Stimulated activated naive CD8-positive, alpha-beta T cell treated with anti-CD3 and anti-CD28 coated beads, Interleukin-15, amount 100 ng/mL, for 72 hours (primary cell): ENCODE results near the gene SPDYC.
"Not testable (repeated sequence)": the region's sequence is repeated elsewhere in the genome, so short reads cannot be mapped to it uniquely, and the experiment has no call there.

Experiments used
- ATAC-seq: fragments of 150-1000 bp; cut with Tn5 transposase; 2 replicates; pipeline ENCODE4 v1.10.0; 2021; ENCODE audit warnings: mild to moderate bottlenecking, moderate library complexity
- DNase-seq, 2 donors: peaks; one replicate each; pipeline ENCODE4 v3.0.0; 2021 to 2022
- H3K27ac Mint-ChIP-seq, 2 donors: one replicate each; pipeline ENCODE4 v1.8.0; 2022; ENCODE audit warnings: mild to moderate bottlenecking in 2 of 2, mixed read lengths in 2 of 2, moderate library complexity in 2 of 2
- H3K27me3 Mint-ChIP-seq: one replicate; pipeline ENCODE4 v1.8.0; 2022; ENCODE audit warnings: mixed read lengths
- H3K4me1 Mint-ChIP-seq: one replicate; pipeline ENCODE4 v1.8.0; 2022; ENCODE audit warnings: mild to moderate bottlenecking, mixed read lengths
- H3K4me3 Mint-ChIP-seq, 2 donors: one replicate each; pipeline ENCODE4 v1.8.0; 2022; ENCODE audit warnings: mild to moderate bottlenecking in 2 of 2, mixed read lengths in 2 of 2, moderate library complexity in 1 of 2
- H3K9me3 Mint-ChIP-seq, 2 donors: one replicate each; pipeline ENCODE4 v1.8.0; 2022; ENCODE audit warnings: mixed read lengths in 2 of 2

The SPDYC gene

GRCh38 chr11:65131895-65132237, 38.2 kb upstream of the SPDYC start:
- no peaks in the 10 kb centered on the region for H3K27me3 Mint-ChIP-seq
- H3K4me1 Mint-ChIP-seq = peaks cover 51% of the 10 kb centered on the region
- H3K4me3 Mint-ChIP-seq = peak overlapping the region in 1 of 2 donors; percentile 24
- H3K27ac Mint-ChIP-seq = peak overlapping the region in 1 of 2 donors; percentile 45
- no peaks in the 10 kb centered on the region for H3K9me3 Mint-ChIP-seq
- ATAC-seq (no peak), DNase-seq (no peak)

DNA sequence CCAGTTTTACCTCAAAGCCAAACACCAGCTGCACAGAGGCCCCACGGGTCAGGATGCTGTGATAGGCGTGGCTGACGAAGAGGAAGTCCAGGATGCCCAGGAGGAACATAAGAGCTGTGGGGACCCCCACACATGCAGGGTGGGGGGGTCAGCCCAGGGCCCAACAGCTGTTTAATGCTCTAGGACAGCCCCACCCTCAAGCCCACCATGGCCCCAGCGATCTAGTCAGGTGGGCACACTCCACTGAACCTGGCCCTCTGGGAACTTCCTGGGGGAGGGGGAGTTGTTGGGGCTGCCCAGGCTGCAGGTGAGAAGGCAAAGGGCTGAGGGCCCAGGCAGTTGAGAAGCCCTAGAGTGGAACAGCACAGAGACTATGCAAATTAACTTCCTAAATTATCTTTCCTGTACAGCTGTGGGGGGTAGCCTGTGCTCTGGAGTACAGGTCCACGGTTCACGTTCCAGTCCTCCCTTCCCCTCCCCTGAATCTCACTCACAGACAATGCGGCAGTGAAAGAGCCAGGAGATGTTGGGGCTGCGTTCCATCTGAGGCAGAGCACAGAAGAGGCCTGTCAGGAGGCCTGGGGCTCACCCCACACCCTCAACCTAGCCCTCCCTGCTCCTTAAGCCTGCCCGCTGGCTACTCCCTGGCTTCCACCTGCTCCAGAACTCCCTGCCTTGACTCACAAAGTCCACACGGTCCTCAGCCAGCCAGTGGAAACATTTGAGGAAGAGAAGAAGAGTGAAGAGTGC, 37.6 kb upstream of the SPDYC start:
- ATAC-seq = no peak
- peaks cover 53% of the 10 kb centered on the region for H3K4me1 Mint-ChIP-seq
- peak overlapping the region; percentile 45 to 99 for H3K27ac Mint-ChIP-seq
- H3K27me3 Mint-ChIP-seq = no peaks in the 10 kb centered on the region
- no peak for DNase-seq
- no peaks in the 10 kb centered on the region for H3K9me3 Mint-ChIP-seq
- peak overlapping the region; percentile 92 to 100 for H3K4me3 Mint-ChIP-seq

- DNase-seq (peak in 1 of 2 donors; percentile 51), ATAC-seq (no peak)
- H3K27me3 Mint-ChIP-seq = no peaks in the 10 kb centered on the region
- H3K27ac Mint-ChIP-seq = peak overlapping the region; percentile 99 to 100
- H3K4me3 Mint-ChIP-seq = peak overlapping the region; percentile 92 to 100
- no peaks in the 10 kb centered on the region for H3K9me3 Mint-ChIP-seq
- H3K4me1 Mint-ChIP-seq = peaks cover 56% of the 10 kb centered on the region
Measured at GRCh38 chr11:65132988-65133700, 36.9 kb upstream of the SPDYC start.

GRCh38 chr11:65133724-65134123, 36.3 kb upstream of the SPDYC start:
- DNase-seq (no peak), ATAC-seq (no peak)
- H3K9me3 Mint-ChIP-seq = no peaks in the 10 kb centered on the region
- peak overlapping the region; percentile 99 to 100 for H3K27ac Mint-ChIP-seq
- H3K4me3 Mint-ChIP-seq = peak overlapping the region; percentile 92 to 100
- peaks cover 56% of the 10 kb centered on the region for H3K4me1 Mint-ChIP-seq
- no peaks in the 10 kb centered on the region for H3K27me3 Mint-ChIP-seq

DNA sequence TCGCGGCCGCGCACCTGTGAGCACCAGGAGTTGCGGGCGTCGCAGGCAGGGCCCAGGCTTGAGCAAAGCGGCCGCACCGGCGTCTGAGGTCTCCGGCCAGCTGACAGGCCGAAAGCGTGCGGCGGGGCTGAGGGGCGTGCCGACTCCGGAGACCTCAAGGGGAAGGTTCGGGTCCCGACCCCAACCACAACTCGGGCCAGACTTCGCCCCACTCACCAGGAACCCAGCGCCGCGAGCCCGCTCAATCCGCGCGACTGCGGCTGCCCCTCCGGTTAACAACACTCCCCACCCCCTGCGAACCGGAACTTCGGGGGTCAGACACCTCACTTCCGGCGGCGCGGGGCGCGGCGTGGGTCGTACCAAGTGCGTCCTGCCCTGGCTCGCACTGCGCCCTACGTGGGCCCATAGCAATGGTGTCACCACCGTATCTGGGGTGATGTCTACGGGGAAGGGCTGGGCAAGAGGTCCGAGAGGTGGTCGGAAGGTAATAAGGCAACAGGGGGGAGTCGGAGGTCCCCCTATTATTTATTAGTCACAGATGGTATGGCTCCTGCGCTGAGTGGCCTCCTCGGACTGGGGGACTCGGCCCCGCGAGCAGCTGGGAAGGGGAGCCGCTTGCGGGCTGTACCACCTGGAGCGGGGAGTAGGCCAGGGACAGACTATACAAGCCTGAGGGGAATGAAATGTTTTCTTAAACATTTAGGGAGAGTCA, 35.6 kb upstream of the SPDYC start, which contains the start of gene SYVN1:
Gene SYVN1, minus strand, starts transcription at position 280 of the 712 bp plus-strand sequence. CDS start 918 bp downstream, outside the sequence.
- DNase-seq = peak; percentile 89 to 91

GRCh38 chr11:65134952-65135632, 34.9 kb upstream of the SPDYC start:
- Mint-ChIP-seq H3K27ac (peak overlapping the region; percentile 99 to 100), H3K4me1 (peaks cover 51% of the 10 kb centered on the region), H3K27me3 (no peaks in the 10 kb centered on the region), H3K4me3 (peak overlapping the region; percentile 92 to 100), H3K9me3 (no peaks in the 10 kb centered on the region)
- DNase-seq (peak; percentile 83 to 88), ATAC-seq (peak; percentile 93)

More for the DNA sequence above, 35.6 kb upstream of the SPDYC start, which contains the start of gene SYVN1:
- H3K27ac Mint-ChIP-seq = peak within 1 kb of the TSS; percentile 99 to 100
- peaks cover 56% of the 10 kb centered on the region for H3K4me1 Mint-ChIP-seq
- H3K27me3 Mint-ChIP-seq = no peaks in the 10 kb centered on the region
- peak within 1 kb of the TSS; percentile 92 to 100 for H3K4me3 Mint-ChIP-seq
- ATAC-seq = peak; percentile 89
- H3K9me3 Mint-ChIP-seq = no peaks in the 10 kb centered on the region

DNA sequence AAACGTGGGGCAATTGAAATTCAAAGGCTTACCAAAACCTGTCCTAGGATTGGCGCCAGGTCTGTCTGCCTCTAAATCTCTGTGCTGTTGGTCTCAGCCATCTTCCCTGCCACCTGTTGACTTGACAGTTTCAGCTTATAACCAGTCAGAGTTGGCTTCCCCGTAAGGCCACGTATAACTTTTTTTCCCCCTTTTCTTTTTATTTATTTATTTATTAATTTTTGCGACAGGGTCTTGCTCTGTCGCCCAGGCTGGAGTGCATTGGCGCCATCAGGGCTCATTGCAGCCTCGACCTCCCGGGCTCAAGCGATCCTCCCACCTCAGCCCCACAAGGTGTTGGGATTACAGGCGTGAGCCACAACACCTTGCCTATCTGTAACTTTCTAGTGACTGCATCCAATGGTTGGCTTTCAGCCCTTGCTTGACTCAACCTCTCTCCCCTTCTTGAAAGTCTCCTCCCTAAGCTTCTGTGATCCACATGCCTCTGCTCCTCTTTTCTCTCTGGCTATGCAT, 34.3 kb upstream of the SPDYC start:
- DNase-seq (no peak), ATAC-seq (no peak)
- H3K9me3 Mint-ChIP-seq = no peaks in the 10 kb centered on the region
- H3K4me3 Mint-ChIP-seq = peak overlapping the region; percentile 92 to 100
- H3K4me1 Mint-ChIP-seq = peaks cover 49% of the 10 kb centered on the region
- H3K27me3 Mint-ChIP-seq = no peaks in the 10 kb centered on the region
- H3K27ac Mint-ChIP-seq = peak overlapping the region; percentile 99 to 100

DNA sequence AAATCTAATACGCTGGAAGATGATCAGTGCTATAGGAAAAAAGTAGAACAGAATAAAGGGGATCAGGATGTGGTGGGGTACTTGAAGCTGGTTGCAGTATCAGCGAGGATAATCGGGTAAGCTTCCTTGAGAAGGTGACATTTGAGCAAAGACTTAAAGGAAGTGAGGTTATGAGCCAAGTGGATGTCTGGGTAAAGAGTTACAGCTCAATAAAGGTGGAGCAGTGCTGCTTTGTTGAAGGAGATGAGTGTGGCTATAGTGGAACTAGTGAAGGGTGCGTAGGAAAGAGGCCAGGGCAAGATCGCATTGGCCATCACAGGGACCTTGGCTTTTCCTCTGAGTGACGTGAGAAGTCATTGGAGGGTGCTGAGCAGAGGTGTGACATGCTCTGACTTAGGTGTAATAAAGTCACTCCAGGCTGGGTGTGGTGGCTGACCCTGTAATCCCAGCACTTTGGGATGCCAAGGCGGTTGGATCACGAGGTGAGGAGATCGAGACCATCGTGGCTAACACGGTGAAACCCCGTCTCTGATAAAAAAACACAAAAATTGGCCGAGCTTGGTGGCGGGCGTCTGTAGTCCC, 33.4 kb upstream of the SPDYC start:
- Mint-ChIP-seq H3K4me1 (peaks cover 42% of the 10 kb centered on the region), H3K9me3 (no peaks in the 10 kb centered on the region), H3K4me3 (peak overlapping the region in 1 of 2 donors; percentile 89), H3K27me3 (no peaks in the 10 kb centered on the region), H3K27ac (peak overlapping the region in 1 of 2 donors; percentile 94)
- DNase-seq = no peak
- ATAC-seq = no peak

GRCh38 chr11:65141896-65142494, 28.0 kb upstream of the SPDYC start:
- no peak overlapping the region for H3K27ac Mint-ChIP-seq
- ATAC-seq (no peak), DNase-seq (no peak)
- no peak overlapping the region for H3K4me3 Mint-ChIP-seq
- H3K9me3 Mint-ChIP-seq = no peaks in the 10 kb centered on the region
- peaks cover 5% of the 10 kb centered on the region for H3K4me1 Mint-ChIP-seq
- no peaks in the 10 kb centered on the region for H3K27me3 Mint-ChIP-seq

DNA sequence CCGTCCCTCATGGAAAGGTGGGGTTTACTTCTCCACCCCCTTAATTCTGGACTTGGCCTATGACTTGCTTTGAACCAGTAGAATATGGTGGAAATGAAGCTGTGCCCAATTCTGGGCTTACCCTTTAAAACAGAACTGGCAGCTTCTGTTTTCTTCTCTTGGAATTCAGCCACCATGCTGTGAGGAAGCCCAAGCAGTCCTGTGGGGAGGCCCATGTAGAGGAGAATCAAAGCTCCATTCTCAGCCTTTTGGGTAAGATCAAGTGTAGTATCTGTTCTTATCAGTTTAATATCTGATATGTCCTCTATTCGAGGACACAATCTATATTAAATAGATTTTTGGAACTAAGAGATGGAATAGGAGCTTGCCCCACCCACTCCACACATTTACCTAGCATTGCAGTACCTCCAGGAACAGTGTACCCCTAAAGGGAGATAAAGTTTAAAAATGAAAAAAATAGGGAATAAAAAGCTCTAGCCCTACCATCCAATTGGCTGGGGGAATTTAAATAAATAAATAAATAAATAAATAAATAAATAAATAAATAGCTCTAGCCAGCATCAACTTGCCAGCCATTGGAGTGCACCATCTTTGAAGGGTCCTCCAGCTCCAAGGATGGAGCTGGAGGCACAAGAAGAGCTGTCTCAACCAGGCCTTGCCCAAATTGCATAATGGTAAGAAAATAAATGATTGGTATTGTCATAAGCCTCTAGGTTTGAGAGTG, 22.5 kb upstream of the SPDYC start:
- no peak for DNase-seq
- H3K9me3 Mint-ChIP-seq = no peaks in the 10 kb centered on the region
- no peak overlapping the region for H3K27ac Mint-ChIP-seq
- no peak for ATAC-seq
- H3K4me1 Mint-ChIP-seq = peaks cover 15% of the 10 kb centered on the region
- H3K4me3 Mint-ChIP-seq = no peak overlapping the region
- peaks cover 8% of the 10 kb centered on the region for H3K27me3 Mint-ChIP-seq

DNA sequence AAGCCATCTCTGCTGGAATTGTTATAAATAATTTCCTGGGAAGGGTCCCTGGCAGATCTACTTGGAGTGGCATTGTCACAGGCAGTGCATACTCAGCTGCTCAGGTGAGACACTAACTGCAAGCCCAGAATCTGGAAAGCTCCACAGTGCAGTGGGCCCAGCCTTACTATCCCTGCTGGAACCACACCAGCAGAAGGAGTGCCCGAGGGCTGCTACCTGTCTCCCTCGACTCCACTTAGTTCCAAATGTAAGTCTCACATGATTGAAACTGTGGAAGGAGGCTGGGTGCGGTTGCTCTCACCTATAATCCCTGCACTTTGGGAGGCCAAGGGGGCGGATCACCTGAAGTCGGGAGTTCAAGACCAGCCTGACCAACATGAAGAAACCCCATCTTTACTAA, 21.4 kb upstream of the SPDYC start:
- peaks cover 15% of the 10 kb centered on the region for H3K4me1 Mint-ChIP-seq
- DNase-seq = no peak
- no peaks in the 10 kb centered on the region for H3K9me3 Mint-ChIP-seq
- H3K27ac Mint-ChIP-seq = no peak overlapping the region
- peaks cover 20% of the 10 kb centered on the region for H3K27me3 Mint-ChIP-seq
- ATAC-seq = no peak
- no peak overlapping the region for H3K4me3 Mint-ChIP-seq

DNA sequence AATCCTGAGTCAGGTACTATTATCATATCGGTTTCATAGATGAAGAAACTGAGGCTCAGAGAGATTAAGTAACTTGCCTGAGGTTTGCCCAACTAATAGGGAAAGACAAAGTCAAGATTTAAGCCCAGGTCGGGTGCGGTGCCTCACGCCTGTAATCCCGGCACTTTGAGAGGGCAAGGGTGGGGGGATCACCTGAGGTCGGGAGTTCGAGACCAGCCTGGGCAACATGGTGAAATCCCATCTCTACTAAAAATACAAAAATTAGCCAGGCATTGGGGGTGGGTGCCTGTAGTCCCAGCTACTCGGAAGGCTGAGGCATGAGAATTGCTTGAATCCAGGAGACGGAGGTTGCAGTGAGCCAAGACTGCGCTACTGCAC, 19.9 kb upstream of the SPDYC start:
- DNase-seq, H3K9me3 Mint-ChIP-seq, ATAC-seq, H3K4me3 Mint-ChIP-seq, H3K27ac Mint-ChIP-seq: not testable (repeated sequence)
- Mint-ChIP-seq H3K4me1 (peaks cover 15% of the 10 kb centered on the region), H3K27me3 (peaks cover 20% of the 10 kb centered on the region)

- peak overlapping the region in 1 of 2 donors; percentile 21 for H3K27ac Mint-ChIP-seq
- H3K9me3 Mint-ChIP-seq = no peaks in the 10 kb centered on the region
- peaks cover 15% of the 10 kb centered on the region for H3K4me1 Mint-ChIP-seq
- ATAC-seq (peak; percentile 88), DNase-seq (peak; percentile 16 to 39)
- H3K27me3 Mint-ChIP-seq = peaks cover 20% of the 10 kb centered on the region
- no peak overlapping the region for H3K4me3 Mint-ChIP-seq
Measured at GRCh38 chr11:65150509-65151299, 19.3 kb upstream of the SPDYC start.
